ENCODE results near the gene CRELD2. TPM values are rescaled to one million over a fixed set of nuclear protein-coding genes. Genes with fewer than 3 reads are reported as not detected.

Gene CRELD2
- total RNA-seq, 1 experiment from 2014 or later, result 48.3 TPM

- DNase-seq (ENCODE audit: low spot score), result no peak
Measured at GRCh38 chr22:49887702-49888101, 30.7 kb upstream of the CRELD2 start.

GRCh38 chr22:49889071-49889470, 29.4 kb upstream of the CRELD2 start:
- DNase-seq (ENCODE audit: low spot score), result no peak

- DNase-seq (ENCODE audit: low spot score), result no peak
Measured at GRCh38 chr22:49892226-49892899, 26.1 kb upstream of the CRELD2 start.

GRCh38 chr22:49893025-49893424, 25.4 kb upstream of the CRELD2 start:
- no peak for DNase-seq (ENCODE audit: low spot score)

- DNase-seq (ENCODE audit: low spot score), result no peak
Measured at GRCh38 chr22:49894322-49895054, 23.9 kb upstream of the CRELD2 start.

GRCh38 chr22:49896201-49896600, 22.2 kb upstream of the CRELD2 start:
- DNase-seq (ENCODE audit: low spot score), result no peak

GRCh38 chr22:49897015-49897684, 21.3 kb upstream of the CRELD2 start:
- no peak for DNase-seq (ENCODE audit: low spot score)

GRCh38 chr22:49899530-49899929, 18.9 kb upstream of the CRELD2 start:
- no peak for DNase-seq (ENCODE audit: low spot score)

- no peak for DNase-seq (ENCODE audit: low spot score)
Measured at GRCh38 chr22:49900441-49901230, 17.8 kb upstream of the CRELD2 start.

GRCh38 chr22:49901457-49901856, 17.0 kb upstream of the CRELD2 start:
- DNase-seq (ENCODE audit: low spot score), result no peak

GRCh38 chr22:49903322-49904039, 15.0 kb upstream of the CRELD2 start:
- no peak for DNase-seq (ENCODE audit: low spot score)

GRCh38 chr22:49904040-49904369, 14.4 kb upstream of the CRELD2 start:
- DNase-seq (ENCODE audit: low spot score), result no peak

GRCh38 chr22:49905465-49905864, 13.0 kb upstream of the CRELD2 start:
- no peak for DNase-seq (ENCODE audit: low spot score)

GRCh38 chr22:49906071-49906798, 12.2 kb upstream of the CRELD2 start:
- DNase-seq (ENCODE audit: low spot score), result no peak

GRCh38 chr22:49906799-49907290, 11.6 kb upstream of the CRELD2 start:
- no peak for DNase-seq (ENCODE audit: low spot score)

- no peak for DNase-seq (ENCODE audit: low spot score)
Measured at GRCh38 chr22:49907807-49908206, 10.6 kb upstream of the CRELD2 start.

GRCh38 chr22:49909476-49910205, 8.8 kb upstream of the CRELD2 start:
- DNase-seq (ENCODE audit: low spot score), result no peak

GRCh38 chr22:49910229-49911155, 7.9 kb upstream of the CRELD2 start:
- DNase-seq (ENCODE audit: low spot score), result no peak
